Activated CD4-positive, alpha-beta T cell treated with anti-CD3 and anti-CD28 coated beads for 4 hours (primary cell): ENCODE measurements around the gene R3HCC1L.
"Not testable (repeated sequence)": the region's sequence is repeated elsewhere in the genome, so short reads cannot be mapped to it uniquely, and the experiment has no call there.

Experiments
- DNase-seq, 2 donors: peaks; one replicate each; pipeline ENCODE4 v3.0.0-alpha.2; 2020

The R3HCC1L gene

GRCh38 chr10:98133075-98133752, 1.2 kb upstream of the R3HCC1L start:
- not testable (repeated sequence) for DNase-seq

DNA sequence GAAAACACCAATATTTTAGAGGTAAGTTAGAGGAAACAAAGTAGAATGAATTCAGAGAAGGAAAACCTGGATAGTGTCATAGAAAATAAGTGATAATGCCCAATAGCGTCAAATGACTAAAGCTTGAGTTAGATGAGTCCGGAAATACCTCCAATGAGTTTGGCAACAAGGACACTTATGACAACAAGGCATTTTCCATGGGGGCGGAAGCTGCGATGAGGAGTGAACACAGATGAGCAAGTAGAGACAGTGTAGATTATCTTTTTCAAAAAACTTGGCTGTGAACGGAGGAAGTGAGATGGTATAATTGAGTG, 383 bp upstream of the R3HCC1L start:
- no peak for DNase-seq

GRCh38 chr10:98135222-98135899, 904 bp downstream of the R3HCC1L start:
- no peak for DNase-seq

- not testable (repeated sequence) for DNase-seq
These were observed 2.3 kb downstream of the R3HCC1L start for GRCh38 chr10:98136775-98137174.

DNA sequence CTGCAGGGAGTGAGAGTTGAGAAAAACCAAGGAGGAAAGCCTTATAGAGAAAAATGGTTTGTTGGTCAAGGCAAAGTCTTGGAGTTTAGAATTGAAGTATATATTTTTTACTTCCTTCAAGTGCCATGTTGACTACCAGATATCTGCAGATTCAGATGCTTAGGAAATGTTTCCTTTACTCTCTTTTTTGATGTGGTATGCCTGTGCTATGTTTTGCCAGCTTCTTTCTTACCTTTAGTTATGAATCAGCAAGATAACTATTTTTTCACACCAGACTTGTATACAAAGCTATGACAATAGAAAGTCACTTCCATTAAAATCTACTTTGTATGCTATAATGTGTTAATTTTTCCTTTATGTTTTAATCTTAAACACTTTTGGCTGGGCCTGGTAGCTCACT, 3.6 kb downstream of the R3HCC1L start:
- no peak for DNase-seq

DNA sequence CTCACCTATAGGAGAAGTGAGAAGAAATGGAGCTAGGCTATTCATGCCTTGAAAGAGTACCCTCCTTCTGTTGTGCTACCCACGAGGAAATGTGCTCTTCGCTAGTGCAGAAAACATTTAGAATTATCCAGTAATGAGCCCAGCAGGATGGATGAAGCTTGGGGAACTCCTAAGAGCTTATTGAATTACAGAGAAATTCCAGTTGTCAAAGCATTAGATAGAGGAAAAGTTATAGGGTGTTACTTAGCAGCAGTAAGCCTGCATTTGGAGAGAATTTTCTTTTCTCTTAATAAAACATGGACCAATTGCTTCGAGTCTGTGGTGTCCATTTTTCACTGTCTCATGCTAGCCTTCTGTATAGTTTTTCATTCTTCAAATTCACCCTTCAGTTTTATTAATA, 5.0 kb downstream of the R3HCC1L start:
- no peak for DNase-seq

GRCh38 chr10:98141484-98142073, 7.1 kb downstream of the R3HCC1L start:
- no peak for DNase-seq

GRCh38 chr10:98144985-98145384, 10.5 kb downstream of the R3HCC1L start:
- DNase-seq, result no peak

GRCh38 chr10:98149858-98150257, 15.4 kb downstream of the R3HCC1L start:
- DNase-seq, result no peak

- DNase-seq, result no peak
These were observed 16.1 kb downstream of the R3HCC1L start for GRCh38 chr10:98150544-98150943.

DNA sequence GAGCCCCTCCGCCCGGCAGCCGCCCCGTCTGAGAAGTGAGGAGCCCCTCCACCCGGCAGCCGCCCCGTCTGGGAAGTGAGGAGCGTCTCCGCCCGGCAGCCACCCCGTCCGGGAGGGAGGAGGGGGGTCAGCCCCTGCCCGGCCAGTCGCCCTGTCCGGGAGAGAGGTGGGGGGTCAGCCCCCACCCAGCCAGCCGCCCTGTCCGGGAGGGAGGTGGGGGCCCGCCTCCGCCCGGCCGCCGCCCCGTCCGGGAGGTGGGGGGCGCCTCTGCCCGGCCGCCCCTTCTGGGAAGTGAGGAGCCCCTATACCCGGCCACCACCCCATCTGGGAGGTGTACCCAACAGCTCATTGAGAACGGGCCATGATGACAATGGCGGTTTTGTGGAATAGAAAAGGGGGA, 18.3 kb downstream of the R3HCC1L start:
- not testable (repeated sequence) for DNase-seq

GRCh38 chr10:98153213-98153958, 18.9 kb downstream of the R3HCC1L start:
- DNase-seq, result not testable (repeated sequence)

GRCh38 chr10:98154076-98154475, 19.6 kb downstream of the R3HCC1L start:
- no peak for DNase-seq

- DNase-seq, result no peak
These were observed 24.1 kb downstream of the R3HCC1L start for GRCh38 chr10:98158576-98158975.

GRCh38 chr10:98163941-98164340, 29.5 kb downstream of the R3HCC1L start:
- no peak for DNase-seq

DNA sequence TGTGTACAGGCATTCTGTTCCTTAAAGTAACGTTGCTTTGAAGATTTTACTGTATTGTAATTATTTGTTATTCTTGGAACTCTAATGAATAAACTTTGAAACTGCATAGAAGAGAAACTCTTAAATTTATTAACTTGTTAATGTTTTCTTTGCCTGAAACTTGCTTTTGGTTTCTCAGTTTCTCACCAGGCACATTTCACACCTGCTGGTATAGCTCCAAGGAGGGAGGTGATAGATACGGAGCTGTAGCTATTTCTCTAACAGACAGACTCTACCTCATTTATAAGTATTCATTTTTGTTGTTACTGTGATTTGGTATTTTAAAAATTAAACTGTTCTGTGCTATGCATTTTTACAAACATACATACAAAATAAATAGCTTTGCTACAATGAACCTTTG, 32.7 kb downstream of the R3HCC1L start:
- DNase-seq, result no peak

- no peak for DNase-seq
These were observed 33.7 kb downstream of the R3HCC1L start for GRCh38 chr10:98168147-98168546.

DNA sequence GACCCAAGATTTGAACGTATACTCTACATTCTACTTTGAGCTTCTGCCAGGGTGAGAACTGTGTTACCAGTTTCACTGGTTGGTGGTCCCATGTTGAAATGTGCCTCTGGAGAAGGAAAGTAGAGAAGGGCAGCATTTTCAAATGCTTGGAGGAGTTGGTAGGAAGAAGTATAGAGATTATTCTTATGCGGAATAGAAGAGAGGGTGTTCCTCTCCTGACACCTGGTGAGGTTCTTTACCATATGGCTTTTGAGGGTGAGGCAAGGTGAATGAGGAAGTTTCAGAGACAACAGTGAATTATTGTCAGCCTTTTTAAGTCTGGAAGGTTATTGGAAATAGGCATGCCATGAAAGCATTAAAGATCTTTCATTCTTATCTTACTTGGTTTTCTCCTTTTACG, 34.3 kb downstream of the R3HCC1L start:
- no peak for DNase-seq

GRCh38 chr10:98169379-98169778, 34.9 kb downstream of the R3HCC1L start:
- no peak for DNase-seq

DNA sequence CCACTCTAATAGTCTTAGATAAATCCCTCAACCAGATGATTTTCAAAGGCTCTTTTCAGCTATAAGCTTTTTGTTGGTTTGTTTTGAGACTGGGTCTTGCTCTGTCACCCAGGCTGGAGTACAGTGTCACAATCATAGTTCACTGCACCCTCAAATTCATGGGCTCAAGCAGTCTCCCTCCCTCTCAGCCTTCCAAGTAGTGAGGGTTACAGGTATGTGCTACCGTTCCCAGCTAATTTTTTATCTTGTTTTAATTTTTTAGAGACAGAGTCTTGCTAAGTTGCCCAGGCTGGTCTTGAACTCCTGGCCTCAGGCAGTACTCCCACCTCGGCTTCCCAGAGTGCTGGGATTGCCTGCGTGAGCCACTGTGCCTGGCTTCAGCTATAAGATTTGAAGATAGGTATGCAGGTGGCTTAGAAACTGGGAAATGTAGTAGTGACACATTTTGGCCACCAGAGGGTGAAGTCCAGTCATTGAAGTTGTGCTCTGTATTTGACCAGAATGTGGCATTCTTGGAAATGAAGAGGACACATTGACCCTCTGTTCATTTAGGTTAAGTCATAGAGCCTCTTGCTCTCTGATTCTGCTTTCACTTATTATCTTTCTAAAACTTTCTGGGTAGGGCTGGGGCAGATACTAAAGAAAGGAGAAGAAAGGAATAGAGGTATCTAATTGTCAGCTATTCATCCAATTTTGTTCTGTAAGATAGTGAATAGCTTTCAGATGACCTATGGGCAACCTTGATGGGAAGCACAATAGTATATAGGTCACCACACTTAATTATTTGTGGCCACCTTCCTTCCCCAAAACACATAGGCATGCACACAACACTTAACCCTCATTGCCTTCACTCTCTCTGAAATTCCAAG, 36.0 kb downstream of the R3HCC1L start:
- peak in 1 of 2 donors; percentile 22 for DNase-seq

GRCh38 chr10:98172073-98172472, 37.6 kb downstream of the R3HCC1L start:
- DNase-seq, result no peak

DNA sequence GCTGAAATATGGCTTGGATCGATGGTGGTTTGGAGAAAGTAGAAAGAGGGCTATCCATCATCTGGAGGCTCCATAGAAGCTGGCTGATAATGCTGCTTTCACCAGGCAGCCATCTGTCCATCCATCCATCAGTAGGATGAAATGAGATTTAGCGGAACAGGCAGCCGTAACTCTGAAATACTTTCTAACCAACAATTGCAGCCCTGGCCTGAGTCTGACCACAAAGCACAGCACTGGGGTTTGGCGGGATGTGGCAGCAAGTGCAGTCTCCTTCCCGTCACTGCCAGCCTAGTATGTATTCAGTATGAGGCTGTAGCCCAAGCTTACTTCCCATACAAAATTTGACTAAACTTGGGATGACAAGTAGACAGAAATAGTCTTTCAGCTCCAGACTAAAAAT, 38.0 kb downstream of the R3HCC1L start:
- no peak for DNase-seq

- no peak for DNase-seq
These were observed 38.8 kb downstream of the R3HCC1L start for GRCh38 chr10:98173260-98173659.
